Measurements from ENCODE around the gene MLLT10.
A peak's percentile ranks its signal among the peaks of the same experiment; 100 is the strongest.

The MLLT10 gene

DNA sequence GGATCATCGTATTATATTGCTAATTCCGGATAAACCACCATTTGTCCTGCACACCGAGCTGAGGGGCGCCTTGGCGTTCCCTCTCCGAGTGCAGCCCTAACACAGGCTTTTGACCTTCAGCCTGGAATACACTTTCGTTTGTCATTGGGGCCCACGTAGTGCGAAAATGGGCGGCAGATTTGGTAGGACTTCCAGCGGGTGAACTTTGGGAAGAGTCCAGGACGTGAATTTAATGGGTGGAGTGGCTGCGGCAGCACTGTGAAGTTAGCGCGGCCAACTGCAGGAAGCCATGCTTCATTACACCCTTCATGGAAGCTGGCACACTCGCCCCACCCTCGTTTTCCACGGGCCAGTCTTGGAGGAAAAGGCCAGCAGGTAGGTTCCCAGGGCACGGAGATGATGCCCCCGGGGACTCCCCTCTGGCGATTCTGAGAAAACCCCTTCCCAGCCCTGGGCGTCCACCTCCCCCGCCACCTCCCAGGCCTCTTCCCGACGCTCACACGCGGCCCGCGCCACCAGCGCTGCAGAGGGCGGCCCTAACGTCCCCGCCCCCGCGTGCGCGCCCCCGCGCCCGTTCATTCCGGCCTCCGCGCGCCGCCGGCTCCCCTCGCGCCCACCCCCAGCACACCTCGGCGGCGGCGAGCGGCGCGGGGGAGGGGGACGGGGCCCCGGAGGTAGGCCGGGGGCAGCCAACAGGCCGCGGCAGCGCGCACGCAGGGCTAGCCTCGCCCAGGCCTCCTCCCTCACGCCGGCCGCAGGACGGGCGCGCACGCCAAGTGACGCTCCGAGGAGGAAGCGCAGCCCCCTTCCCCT lies at the start of gene MLLT10:
Gene MLLT10 (plus strand): TSS at position 766 of the 813 bp plus-strand sequence. CDS start 413 bp downstream, outside the sequence.
- DNase-seq: peak; percentile 92

DNA sequence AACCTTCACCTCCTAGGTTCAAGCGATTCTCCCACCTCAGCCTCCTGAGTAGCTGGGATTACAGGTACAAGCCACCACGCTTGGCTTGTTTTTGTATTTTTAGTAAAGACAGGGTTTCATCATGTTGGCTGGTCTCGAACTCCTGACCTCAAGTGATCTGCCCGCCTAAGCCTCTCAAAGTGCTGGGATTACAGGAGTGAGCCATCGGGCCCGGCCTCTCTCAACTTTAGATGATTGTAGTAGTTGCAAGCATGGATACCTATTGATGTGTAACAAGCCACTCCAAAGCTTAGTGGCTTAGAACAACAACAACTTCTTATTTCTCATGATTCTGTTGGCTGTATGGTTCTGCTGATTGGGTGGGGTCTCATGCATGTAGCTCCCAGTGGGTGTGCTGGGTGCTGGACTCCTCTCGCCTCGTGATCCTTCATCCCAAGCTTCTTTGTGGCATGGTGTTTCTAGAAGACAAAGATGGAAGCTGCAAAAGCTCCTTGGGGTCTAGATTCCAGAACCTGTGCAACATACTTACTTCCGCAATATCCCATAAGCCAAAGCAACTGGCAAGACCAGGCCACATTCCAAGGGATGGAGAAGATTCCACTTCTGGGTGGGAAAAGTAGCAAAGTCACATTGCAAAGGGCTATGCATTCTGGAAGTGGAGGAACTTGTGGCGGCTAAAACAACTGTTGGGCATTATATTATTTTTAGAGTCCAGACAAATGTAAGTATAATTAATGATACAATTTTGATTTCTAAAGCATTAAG lies 46.4 kb upstream of the MLLT10 start:
- DNase-seq: no peak

DNA sequence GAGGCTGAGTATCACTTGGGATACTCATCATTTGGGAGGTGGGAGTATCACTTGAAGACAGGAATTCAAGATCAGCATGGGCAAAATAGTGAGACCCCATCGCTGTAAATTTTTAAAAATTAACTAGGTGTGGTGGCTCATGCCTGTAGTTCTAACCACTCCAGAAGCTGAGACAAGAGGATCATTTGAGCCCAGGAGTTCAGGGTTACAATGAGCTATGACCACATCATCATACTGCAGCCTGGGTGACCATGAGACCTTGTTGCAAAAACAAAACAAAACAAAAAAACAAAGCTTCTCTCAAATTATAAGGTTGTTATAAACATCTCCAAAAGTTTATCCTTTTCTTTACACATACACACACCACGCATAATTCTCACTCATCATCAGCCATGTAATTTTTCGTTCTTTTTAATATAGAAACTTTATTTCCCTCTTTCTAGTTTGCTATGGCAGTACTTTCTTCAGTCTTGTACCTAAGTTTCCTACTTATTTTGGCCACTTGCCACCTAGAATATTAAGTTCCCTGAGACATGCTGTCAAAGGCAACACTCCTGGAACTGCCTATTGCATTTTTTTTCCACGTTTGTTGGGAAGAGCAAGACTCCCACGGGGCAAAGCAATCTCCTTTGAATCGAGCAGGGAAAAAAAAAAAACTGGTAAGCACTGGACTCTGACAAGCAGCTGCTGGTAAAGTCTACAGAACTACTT lies 45.6 kb upstream of the MLLT10 start:
- no peak for DNase-seq

DNA sequence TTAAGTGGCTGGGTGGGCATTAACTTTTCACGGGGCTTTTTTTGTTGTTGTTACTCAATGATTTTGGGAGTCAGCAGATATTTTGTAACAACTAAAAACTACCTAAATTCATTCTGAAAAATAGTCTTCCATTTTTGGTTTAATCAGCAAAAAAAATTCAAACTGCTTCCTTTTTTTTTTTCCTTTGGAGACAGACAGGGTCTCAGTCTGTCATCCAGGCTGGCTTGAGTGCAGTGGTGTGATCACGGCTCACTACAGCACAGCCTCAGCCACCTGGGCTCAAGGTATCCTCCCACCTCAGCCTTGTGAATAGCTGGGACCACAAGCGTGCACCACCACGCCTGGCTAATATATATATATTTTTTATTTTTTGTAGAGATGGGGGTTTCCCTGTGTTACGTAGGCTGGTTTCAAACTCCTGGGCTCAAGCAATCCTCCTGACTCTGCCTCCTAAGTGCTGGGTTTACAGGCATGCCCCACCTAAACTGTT lies 45.0 kb upstream of the MLLT10 start:
- no peak for DNase-seq

DNA sequence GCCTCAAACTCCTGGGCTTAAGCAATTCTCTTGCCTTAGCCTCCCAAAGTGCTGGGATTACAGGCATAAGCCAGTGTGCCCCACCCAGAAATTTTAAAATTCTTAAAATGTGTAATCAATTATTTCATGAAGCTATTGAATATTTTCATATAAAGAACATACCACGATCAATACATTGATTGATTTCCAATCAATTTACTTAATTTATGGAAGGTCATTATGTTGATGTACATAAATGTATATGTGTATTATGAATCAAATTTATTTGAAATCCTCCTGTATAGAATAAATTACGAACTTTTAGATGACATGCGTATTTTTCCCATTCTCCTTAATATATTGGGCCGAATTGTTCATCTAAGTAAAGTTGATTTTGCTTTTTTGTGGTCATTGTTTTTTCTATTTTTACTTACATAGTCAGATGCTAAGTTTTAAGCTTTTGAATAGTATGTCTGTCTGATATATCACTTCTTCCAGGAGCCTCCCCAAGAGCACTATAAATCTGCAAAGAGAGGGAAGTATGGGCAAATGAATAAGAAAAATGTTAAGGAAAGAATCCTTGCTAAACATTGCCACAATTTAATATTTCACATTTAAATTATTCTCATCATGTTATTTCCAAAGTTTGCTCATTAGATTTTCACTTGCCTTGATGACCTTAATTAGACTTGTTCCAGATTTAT lies 43.9 kb upstream of the MLLT10 start:
- DNase-seq: no peak

DNA sequence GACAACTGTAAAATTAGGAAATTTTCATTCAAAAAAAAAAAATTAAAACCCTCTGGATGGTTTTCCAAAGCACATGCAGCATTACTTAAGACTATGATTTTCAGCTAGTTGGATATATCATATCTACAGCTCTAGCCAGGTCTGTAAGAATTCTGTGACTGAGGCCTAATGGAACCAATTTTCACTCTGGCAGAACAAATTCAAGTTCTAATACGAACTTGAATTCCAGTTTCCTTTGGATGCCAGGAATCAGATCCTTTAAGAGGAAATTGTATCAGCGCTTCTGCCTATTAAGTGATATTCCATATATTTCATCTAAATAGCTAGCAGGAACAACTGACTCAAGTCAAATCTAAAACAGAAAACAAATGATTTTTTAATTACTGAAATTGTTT lies 43.3 kb upstream of the MLLT10 start:
- no peak for DNase-seq

DNA sequence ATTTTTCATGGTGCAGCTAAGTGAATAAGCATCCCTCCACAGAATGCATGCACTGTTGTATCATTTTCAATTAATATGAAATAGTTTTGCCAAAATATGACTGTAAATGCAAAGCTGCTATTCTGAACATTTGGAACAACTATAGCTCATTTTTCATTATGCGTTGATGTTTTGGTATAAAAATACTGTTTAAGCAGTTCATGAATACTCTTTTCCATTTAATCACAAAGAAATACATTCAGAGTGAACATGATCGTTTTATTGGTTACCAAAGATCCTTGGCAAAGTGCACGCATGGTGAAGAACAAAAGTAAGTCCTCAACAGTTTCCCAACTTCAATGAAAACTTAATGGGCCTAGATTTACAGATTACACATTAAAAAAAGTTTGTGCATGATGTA lies 41.6 kb upstream of the MLLT10 start:
- DNase-seq: no peak

DNA sequence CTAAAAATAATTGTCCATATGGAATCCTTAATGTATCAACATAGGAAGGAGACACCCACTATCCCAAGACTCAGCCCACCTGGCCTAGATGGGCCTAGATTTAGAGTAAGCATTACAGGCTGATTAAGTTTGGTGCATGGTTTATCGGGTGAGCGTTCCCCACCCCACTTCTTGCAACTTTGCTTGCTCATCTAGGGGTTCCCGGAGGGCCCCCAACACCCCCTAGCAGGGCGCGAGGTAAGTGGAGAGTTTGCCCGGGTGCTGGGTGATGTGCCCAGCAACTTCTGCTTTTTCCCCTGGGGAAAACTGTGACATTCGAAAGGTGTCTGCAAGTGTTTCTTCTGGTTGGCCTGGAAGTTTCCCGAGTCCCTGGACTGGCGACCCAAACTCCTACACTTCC lies 40.2 kb upstream of the MLLT10 start:
- DNase-seq: no peak

DNA sequence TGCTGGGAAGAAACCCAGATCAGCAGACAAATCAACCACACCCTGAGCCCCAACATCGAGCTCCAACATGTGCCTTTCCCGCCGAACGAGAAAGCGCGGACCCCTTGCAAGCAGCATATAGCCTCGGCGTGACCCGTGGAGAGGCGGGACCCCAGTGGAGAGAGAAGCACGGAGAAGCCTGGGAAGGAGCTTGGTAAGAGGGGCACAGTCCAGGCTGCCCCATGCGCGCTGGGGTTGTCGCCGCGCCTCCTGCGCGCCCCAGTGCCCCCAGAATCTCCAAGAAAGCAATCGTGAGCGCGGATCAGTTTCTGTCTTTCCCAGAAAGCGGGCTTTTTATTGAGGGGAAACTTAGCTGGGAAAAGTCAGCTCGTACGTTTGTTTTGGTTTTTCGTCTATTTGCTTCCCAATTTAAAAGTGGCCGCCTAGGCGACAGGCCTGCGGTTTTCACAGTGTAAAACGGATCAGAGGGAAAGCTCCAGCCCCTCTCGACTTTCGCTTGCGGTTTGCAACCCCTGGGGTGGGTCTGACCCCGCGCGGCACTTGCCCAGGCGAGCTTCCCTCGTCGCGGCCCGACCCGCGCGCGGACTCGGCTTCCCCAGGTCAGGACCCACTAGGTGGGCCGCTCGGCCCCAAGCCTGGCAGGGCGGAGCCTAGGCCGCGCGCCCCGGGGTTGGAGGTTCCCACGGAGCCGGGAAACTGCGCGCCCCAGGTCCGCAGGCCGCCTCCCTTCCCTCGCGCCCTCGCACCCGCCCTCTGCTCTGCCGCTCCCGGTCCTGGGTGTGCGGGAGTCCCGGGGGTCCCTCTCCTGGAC lies 39.6 kb upstream of the MLLT10 start:
- DNase-seq: peak; percentile 25

DNA sequence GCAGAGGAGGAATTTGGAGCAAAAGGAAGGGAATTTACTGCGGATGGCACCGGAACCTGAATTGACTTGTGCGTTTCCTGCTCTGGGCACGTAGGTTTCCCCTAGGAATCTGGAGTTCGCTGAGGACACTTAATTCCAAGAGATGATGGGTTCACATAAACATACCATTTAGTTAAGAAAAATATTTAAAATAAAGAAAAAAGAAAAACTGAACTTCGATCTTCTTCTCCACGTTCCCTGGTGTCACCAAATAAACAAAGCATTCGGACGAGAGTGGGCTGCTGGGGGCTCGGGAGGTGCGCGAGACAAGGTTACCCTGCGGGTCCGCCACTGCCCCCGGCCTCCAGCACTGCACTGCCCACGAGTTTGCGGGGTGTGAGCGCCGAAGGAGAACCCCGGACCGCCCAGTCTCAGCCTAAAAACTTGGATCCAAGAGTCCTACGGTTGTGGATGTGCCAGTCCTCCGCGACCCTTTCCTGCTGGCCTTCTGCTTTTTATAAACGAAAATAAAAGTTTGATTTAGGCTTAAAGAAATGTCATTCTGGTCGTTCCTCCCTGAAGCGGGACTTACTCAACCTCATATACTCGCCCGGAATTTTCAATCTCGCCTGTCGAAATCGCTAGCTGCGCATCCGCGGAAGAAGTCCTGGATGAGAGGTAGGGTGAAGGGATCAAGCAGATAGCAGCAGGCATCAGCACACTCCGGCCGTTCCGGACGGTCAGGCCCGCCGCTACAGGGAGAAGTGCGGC lies 38.9 kb upstream of the MLLT10 start:
- no peak for DNase-seq

DNA sequence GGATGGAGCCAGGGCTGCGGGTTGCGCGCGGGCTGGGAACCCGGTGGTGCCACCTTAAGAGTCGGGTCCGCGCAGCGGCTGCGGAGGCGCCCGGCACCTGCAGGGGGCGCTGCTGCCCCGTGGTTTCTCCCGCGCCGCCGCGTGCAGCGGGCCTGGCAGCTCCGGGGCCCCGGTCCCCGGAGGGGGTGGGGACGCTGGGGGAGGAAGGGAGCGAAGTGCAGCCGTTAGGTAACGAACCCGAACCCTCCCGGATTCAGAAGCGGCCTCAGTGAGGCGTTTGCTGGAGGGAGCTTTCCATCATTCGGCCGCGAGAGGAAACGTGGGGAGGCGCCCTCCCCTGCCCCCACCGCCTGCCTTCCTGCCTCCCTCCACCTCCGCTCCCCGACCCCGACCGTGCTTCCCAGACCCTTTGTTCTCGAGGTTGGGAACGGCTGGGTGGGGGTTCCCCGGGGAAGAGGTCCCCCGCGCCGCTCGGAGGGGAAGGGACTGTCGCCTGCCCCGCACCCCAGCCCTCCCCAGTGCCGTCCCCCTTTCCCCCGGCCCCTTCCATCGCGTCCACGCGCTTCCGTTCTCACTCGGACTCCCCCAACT lies 38.2 kb upstream of the MLLT10 start:
- peak; percentile 90 for DNase-seq

DNA sequence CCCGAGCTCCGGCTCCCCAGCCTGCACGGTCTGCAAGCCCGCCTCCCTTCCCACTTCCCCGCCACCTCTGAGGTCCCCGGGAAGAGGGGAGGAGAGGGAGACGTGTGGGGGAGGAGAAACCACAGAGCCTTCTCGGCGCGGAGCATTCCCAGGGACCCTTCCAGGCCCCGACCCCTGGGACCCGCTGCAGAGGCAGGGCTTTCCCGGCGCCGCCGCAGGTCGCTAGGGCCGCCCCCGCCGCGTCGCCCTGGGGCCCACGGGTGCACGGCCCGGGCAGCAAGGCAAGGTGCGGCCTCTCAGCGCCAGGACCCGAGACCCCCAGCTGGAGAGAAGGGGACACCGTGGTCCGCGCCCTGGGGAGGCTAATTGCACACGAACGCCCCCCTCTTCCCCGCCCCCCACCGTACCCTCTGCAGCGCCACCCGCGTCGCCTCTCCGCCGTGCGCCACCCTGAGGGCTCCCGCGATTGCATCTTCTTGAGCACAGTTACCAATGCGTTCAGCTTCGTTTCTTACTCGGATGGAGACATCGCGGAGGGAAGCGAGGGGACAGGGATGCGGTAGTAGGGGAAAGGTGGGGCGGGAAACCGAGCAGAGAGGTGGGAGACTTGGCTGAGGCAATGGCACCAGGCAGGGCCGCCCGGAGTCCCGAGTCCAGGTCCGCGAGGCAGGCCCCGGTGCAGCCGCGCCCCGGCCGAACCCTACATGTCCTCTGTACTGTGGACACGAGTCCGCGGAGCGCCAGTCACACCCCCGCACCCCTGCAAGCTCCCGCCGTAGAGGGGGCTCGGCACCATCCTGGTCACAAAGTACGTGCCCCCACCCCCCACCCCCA lies 37.5 kb upstream of the MLLT10 start:
- peak; percentile 64 for DNase-seq

DNA sequence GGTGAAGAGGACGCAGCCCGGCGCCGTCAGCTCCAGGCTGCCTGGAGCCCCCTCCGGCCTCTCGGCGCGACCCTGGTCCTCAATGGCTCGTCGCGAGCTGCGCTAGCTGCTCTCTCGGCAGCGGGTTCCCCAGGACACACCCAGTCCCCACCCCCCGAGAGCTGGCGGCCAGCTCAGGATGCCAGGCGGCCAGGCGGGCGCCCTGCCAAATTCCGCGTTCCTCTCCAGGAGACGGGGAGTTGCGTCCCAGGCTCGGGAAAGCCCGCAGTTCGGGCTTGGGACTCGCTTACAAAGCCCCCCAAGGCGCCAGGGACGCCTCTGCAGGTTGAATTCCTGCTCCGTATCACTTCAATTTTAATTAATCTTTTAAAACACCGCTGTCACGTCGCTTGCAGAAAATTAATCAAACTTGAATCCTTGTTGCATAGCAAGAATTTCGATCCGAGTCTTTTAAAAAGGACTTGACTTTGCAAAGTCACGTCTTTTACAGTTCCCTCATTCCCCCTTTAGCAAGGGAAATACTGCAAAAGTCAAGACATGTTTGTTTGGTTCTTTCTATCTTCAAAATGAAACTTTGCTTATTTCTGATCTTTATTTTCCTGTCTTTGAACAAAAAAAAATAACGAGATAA lies 36.7 kb upstream of the MLLT10 start:
- DNase-seq: peak; percentile 35

DNA sequence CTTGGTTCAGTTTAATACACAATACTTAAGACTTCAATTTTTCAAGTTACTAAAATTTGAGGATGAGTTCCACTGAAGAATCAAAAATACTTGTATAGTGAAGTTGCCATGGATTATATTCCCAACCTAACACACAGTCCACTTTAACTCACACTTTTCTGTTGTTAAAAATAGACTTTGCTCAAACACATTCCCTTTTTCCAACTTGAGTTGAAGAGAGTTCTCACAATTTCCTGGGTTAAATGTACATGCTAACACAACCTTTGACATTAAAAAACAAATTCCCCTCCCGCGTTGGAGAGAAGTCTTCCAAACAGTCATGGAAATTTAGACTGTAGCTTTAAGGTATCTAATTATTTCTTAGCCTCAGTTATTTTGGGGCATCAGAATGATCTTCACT lies 35.7 kb upstream of the MLLT10 start:
- DNase-seq: no peak

DNA sequence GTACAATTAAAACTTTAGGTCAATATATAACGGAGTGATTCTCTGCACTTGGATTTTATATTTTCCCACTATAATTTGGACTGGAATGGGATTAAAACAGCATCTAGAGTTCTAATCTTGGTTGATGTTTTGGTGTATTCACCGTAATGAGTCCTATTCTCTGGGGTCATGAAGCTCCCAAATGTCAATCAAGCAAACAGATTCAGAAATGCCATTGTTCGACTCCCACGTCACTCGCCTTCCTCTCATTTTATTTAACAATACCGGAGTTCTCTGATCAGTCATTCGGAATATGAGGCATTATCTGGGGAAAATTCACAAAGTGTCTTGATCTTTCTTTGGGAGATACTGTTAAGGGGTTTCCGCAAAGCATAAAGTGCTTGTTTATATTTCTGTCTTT lies 35.0 kb upstream of the MLLT10 start:
- DNase-seq: no peak

DNA sequence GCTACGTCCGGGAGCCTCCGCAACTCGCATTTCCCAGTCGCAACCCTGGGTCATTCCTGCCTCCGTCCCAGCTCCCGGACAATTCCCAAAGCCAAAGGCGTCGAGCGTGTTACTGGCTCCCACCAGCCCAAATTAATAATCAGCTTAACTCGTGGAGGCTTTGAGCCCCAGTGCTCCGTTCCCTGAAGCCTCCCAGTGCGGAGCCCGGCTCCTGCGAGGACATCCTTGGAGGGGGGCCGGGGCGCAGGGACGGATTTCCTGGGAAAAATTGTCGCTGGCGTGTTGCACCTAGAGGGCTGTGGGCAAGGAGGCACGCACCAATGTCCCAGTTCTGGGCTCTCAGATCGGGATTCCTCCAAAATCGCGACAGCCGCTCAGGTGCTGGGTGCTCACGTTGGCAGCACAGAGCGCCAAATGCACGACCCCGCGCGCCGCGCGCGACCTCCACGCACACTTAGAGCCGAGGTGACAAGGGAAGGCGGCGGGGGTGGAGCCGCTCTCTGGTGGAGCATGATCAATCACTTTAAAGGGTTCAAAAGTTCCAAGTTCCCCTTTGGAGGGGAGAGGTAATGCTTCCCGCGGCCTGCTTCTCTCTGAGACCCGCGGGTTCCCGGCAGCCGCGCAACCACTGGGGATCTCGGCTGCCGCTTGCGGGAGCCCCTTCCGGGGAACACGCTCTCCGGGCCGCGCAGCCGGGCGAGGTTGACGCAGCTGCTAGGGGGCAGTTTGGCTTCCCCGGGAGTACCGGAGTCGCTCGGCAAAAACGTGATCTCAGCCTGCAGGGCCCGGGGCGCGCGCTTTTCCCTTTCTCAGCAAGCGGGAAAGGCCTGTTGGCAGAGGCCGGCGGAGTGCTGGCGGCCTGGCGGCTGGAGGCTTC lies 34.1 kb upstream of the MLLT10 start:
- peak; percentile 23 for DNase-seq

DNA sequence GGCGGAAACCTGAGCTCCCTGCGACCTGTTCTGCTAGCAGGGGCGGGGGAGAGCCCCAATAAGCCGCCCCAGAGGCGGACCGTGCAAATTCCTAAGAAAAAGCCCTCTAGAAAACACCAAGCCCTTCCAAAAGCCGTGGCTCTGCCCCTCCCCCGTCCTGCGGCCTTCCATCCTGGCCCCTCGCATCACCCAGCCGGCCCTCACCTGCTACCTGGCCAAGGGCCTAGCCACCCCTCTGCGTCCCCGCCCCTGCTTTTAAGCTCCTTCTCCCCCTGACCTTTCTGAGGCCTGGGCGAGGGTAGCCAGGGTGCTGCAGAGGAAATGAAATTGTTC lies 33.5 kb upstream of the MLLT10 start:
- DNase-seq: no peak

DNA sequence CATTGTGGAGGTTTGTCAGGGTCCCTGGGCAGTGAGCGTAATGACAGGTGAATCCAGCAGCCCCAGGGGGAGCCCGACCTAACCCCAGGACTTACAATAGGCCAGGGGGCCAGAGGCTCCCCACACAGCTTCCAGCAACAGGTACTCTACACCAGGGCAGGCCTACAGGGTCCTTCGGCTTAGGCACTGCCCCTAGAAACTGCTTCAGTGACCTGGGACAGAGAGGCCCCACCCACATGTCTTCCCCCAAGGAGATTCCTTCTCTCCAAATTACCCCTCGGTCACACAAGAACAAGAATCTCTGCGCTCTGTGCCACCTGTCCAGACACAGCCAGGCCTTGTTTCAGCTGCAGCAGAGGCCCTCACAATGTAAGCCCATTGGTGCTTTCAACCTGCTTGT lies 32.9 kb upstream of the MLLT10 start:
- DNase-seq: no peak
